Type B pancreatic cell (in vitro differentiated cells): ENCODE results near the gene ZBTB20. TPM values are rescaled to one million over a fixed set of nuclear protein-coding genes. Genes with fewer than 3 reads are reported as not detected.

ENCODE experiments used
- DNase-seq: peaks from one replicate; pipeline ENCODE4 v3.0.0; 2021; ENCODE audit warnings: mixed read lengths; ENCODE audit not compliant: unreplicated experiment; ENCODE audit errors: extremely low spot score
- H3K27ac Mint-ChIP-seq: 2 replicates; pipeline ENCODE4 v1.8.0; 2021; ENCODE audit warnings: mild to moderate bottlenecking, mixed read lengths
- H3K27me3 Mint-ChIP-seq: 2 replicates; pipeline ENCODE4 v1.8.0; 2021; ENCODE audit warnings: mixed read lengths
- H3K36me3 Mint-ChIP-seq: 2 replicates; pipeline ENCODE4 v1.8.0; 2021; ENCODE audit warnings: mixed read lengths
- H3K4me1 Mint-ChIP-seq: one replicate; pipeline ENCODE4 v1.8.0; 2021; ENCODE audit warnings: mixed read lengths; ENCODE audit not compliant: unreplicated experiment
- H3K4me3 Mint-ChIP-seq: 2 replicates; pipeline ENCODE4 v1.8.0; 2021; ENCODE audit warnings: mild to moderate bottlenecking, mixed read lengths
- H3K9me3 Mint-ChIP-seq: 2 replicates; pipeline ENCODE4 v1.8.0; 2021; ENCODE audit warnings: mixed read lengths
- CTCF ChIP-seq: fragments of 200-600 bp; sonication (generic); conservative IDR thresholded peaks from 2 replicates; pipeline ENCODE4 v1.5.0; 2021; ENCODE audit warnings: antibody characterized with exemption, mild to moderate bottlenecking
- total RNA-seq: library from RNA; stranded (reverse); gene quantifications from 2 replicates; pipeline ENCODE4 v1.2.1, GENCODE V29; 2021; ENCODE audit warnings: low replicate concordance

Gene ZBTB20
- total RNA-seq, 1 donor from 2014 or later = 14.4 TPM

- Mint-ChIP-seq H3K27me3 (no peaks in the 10 kb centered on the region), H3K9me3 (no peaks in the 10 kb centered on the region), H3K27ac (no peak overlapping the region), H3K4me3 (no peak overlapping the region), H3K4me1 (no peaks in the 10 kb centered on the region), H3K36me3 (no peaks in the 10 kb centered on the region)
- TF ChIP-seq CTCF = no peak
- no peak for DNase-seq
These were observed 172.7 kb downstream of the ZBTB20 start for GRCh38 chr3:114974387-114974786.

GRCh38 chr3:114973536-114973935, 173.6 kb downstream of the ZBTB20 start:
- no peak for DNase-seq
- no peaks in the 10 kb centered on the region for H3K4me1 Mint-ChIP-seq
- no peaks in the 10 kb centered on the region for H3K27me3 Mint-ChIP-seq
- H3K36me3 Mint-ChIP-seq = no peaks in the 10 kb centered on the region
- no peaks in the 10 kb centered on the region for H3K9me3 Mint-ChIP-seq
- no peak for TF ChIP-seq CTCF
- H3K4me3 Mint-ChIP-seq = no peak overlapping the region
- H3K27ac Mint-ChIP-seq = no peak overlapping the region

- Mint-ChIP-seq H3K27me3 (no peaks in the 10 kb centered on the region), H3K9me3 (no peaks in the 10 kb centered on the region), H3K36me3 (no peaks in the 10 kb centered on the region), H3K4me3 (no peak overlapping the region), H3K4me1 (no peaks in the 10 kb centered on the region), H3K27ac (no peak overlapping the region)
- no peak for DNase-seq
- TF ChIP-seq CTCF = no peak
These were observed 179.9 kb downstream of the ZBTB20 start for GRCh38 chr3:114967168-114967567.

- Mint-ChIP-seq H3K9me3 (no peaks in the 10 kb centered on the region), H3K4me1 (no peaks in the 10 kb centered on the region), H3K4me3 (no peak overlapping the region), H3K27ac (no peak overlapping the region), H3K27me3 (no peaks in the 10 kb centered on the region), H3K36me3 (no peaks in the 10 kb centered on the region)
- DNase-seq = no peak
- TF ChIP-seq CTCF = no peak
These were observed 184.9 kb downstream of the ZBTB20 start for GRCh38 chr3:114962189-114962588.

- H3K9me3 Mint-ChIP-seq = peaks cover 4% of the 10 kb centered on the region
These were observed 188.2 kb downstream of the ZBTB20 start for GRCh38 chr3:114958930-114959329.

More at GRCh38 chr3:114958930-114959329, 188.2 kb downstream of the ZBTB20 start:
- no peak for DNase-seq
- no peaks in the 10 kb centered on the region for H3K36me3 Mint-ChIP-seq
- no peaks in the 10 kb centered on the region for H3K27me3 Mint-ChIP-seq
- TF ChIP-seq CTCF = no peak
- H3K4me3 Mint-ChIP-seq = no peak overlapping the region
- no peaks in the 10 kb centered on the region for H3K4me1 Mint-ChIP-seq
- H3K27ac Mint-ChIP-seq = no peak overlapping the region
